Measurements from ENCODE around the gene RNU7-1. TPM values are rescaled to one million over a fixed set of nuclear protein-coding genes. Genes with fewer than 3 reads are reported as not detected.
A peak's percentile ranks its signal among the peaks of the same experiment; 100 is the strongest.

RNU7-1 gene
- total RNA-seq, 1 donor from 2014 or later = not detected

- peaks cover 17% of the 10 kb centered on the region for H3K4me1 Mint-ChIP-seq (ENCODE audit: low read depth)
- no peak for DNase-seq (ENCODE audit: low spot score, unreplicated experiment)
- no peaks in the 10 kb centered on the region for H3K27me3 Mint-ChIP-seq
- H3K36me3 Mint-ChIP-seq (ENCODE audit: insufficient read depth) = peaks cover 32% of the 10 kb centered on the region
- no peak overlapping the region for H3K4me3 Mint-ChIP-seq (ENCODE audit: low read depth)
- no peaks in the 10 kb centered on the region for H3K9me3 Mint-ChIP-seq (ENCODE audit: low read depth)
- TF ChIP-seq CTCF (IDR thresholded peaks at IDR 0.05; ENCODE audit: unreplicated experiment) = no peak
- peak overlapping the region; percentile 83 for H3K27ac Mint-ChIP-seq
Observed at GRCh38 chr12:6980075-6980474, 36.5 kb downstream of the RNU7-1 start.

GRCh38 chr12:6980740-6981139 lies 37.1 kb downstream of the RNU7-1 start:
- Mint-ChIP-seq H3K36me3 (ENCODE audit: insufficient read depth) (peaks cover 30% of the 10 kb centered on the region), H3K9me3 (ENCODE audit: low read depth) (no peaks in the 10 kb centered on the region), H3K27me3 (no peaks in the 10 kb centered on the region), H3K4me1 (ENCODE audit: low read depth) (peaks cover 17% of the 10 kb centered on the region), H3K4me3 (ENCODE audit: low read depth) (no peak overlapping the region), H3K27ac (peak overlapping the region; percentile 95)
- TF ChIP-seq CTCF (IDR thresholded peaks at IDR 0.05; ENCODE audit: unreplicated experiment) = no peak
- no peak for DNase-seq (ENCODE audit: low spot score, unreplicated experiment)

- no peak for TF ChIP-seq CTCF (IDR thresholded peaks at IDR 0.05; ENCODE audit: unreplicated experiment)
- H3K9me3 Mint-ChIP-seq (ENCODE audit: low read depth) = no peaks in the 10 kb centered on the region
- H3K4me3 Mint-ChIP-seq (ENCODE audit: low read depth) = peak overlapping the region; percentile 19
- peak overlapping the region; percentile 95 for H3K27ac Mint-ChIP-seq
- peaks cover 17% of the 10 kb centered on the region for H3K4me1 Mint-ChIP-seq (ENCODE audit: low read depth)
- DNase-seq (ENCODE audit: low spot score, unreplicated experiment) = no peak
- H3K27me3 Mint-ChIP-seq = no peaks in the 10 kb centered on the region
- peaks cover 26% of the 10 kb centered on the region for H3K36me3 Mint-ChIP-seq (ENCODE audit: insufficient read depth)
Observed at GRCh38 chr12:6981152-6982052, 37.8 kb downstream of the RNU7-1 start.

- Mint-ChIP-seq H3K36me3 (ENCODE audit: insufficient read depth) (peaks cover 19% of the 10 kb centered on the region), H3K4me3 (ENCODE audit: low read depth) (no peak overlapping the region), H3K9me3 (ENCODE audit: low read depth) (no peaks in the 10 kb centered on the region), H3K27me3 (no peaks in the 10 kb centered on the region), H3K27ac (peak overlapping the region; percentile 95), H3K4me1 (ENCODE audit: low read depth) (peaks cover 17% of the 10 kb centered on the region)
- no peak for TF ChIP-seq CTCF (IDR thresholded peaks at IDR 0.05; ENCODE audit: unreplicated experiment)
- no peak for DNase-seq (ENCODE audit: low spot score, unreplicated experiment)
Observed at GRCh38 chr12:6982532-6982931, 38.9 kb downstream of the RNU7-1 start.

- no peaks in the 10 kb centered on the region for H3K9me3 Mint-ChIP-seq (ENCODE audit: low read depth)
- DNase-seq (ENCODE audit: low spot score, unreplicated experiment) = no peak
- no peak for TF ChIP-seq CTCF (IDR thresholded peaks at IDR 0.05; ENCODE audit: unreplicated experiment)
- peaks cover 3% of the 10 kb centered on the region for H3K4me1 Mint-ChIP-seq (ENCODE audit: low read depth)
- no peak overlapping the region for H3K4me3 Mint-ChIP-seq (ENCODE audit: low read depth)
- peak overlapping the region; percentile 67 for H3K27ac Mint-ChIP-seq
- peaks cover 14% of the 10 kb centered on the region for H3K36me3 Mint-ChIP-seq (ENCODE audit: insufficient read depth)
- no peaks in the 10 kb centered on the region for H3K27me3 Mint-ChIP-seq
Observed at GRCh38 chr12:6987956-6988553, 44.4 kb downstream of the RNU7-1 start.

Small RNA genes within 50 kb of the gene (microRNA-seq; reads per million reads assigned to microRNA genes)
- gene MIR141 (ENCODE audit: borderline number of aligned reads, unreplicated experiment) (10,267 reads per million, percentile 93 among the genes with 10 or more reads in this experiment), gene MIR200C (ENCODE audit: borderline number of aligned reads, unreplicated experiment) (74,537 reads per million, percentile 99 among the genes with 10 or more reads in this experiment)

Other genes starting within 250 kb of the RNU7-1 start
- 2.0 and 2.4 TPM in 2 replicates for gene PIANP, start 243.0 kb upstream of the RNU7-1 start, total RNA-seq
- 42.6 and 45.5 TPM in 2 replicates for gene COPS7A, start 219.8 kb upstream of the RNU7-1 start, total RNA-seq
- 281 and 305 TPM in 2 replicates for gene MLF2, start 190.7 kb upstream of the RNU7-1 start, total RNA-seq
- gene PTMS, start 177.5 kb upstream of the RNU7-1 start, total RNA-seq = 414 and 480 TPM in 2 replicates
- 2.2 and 2.5 TPM in 2 replicates for gene LAG3, start 171.3 kb upstream of the RNU7-1 start, total RNA-seq
- 1.5 and 2.1 TPM in 2 replicates for gene CD4, start 154.3 kb upstream of the RNU7-1 start, total RNA-seq
- 5.5 and 6.3 TPM in 2 replicates for gene GPR162, start 122.0 kb upstream of the RNU7-1 start, total RNA-seq
- 30.6 TPM in 2 replicates for gene P3H3, start 115.4 kb upstream of the RNU7-1 start, total RNA-seq
- gene GNB3, start 102.9 kb upstream of the RNU7-1 start, total RNA-seq = 5.6 and 7.0 TPM in 2 replicates
- 36.1 and 40.6 TPM in 2 replicates for gene CDCA3, start 92.5 kb upstream of the RNU7-1 start, total RNA-seq
- 183 and 185 TPM in 2 replicates for gene USP5, start 91.7 kb upstream of the RNU7-1 start, total RNA-seq
- gene TPI1, start 76.3 kb upstream of the RNU7-1 start, total RNA-seq = 498 and 505 TPM in 2 replicates
- 11.7 and 15.7 TPM in 2 replicates for gene SPSB2, start 70.5 kb upstream of the RNU7-1 start, total RNA-seq
- 20.7 and 21.5 TPM in 2 replicates for gene LRRC23, start 39.0 kb upstream of the RNU7-1 start, total RNA-seq
- gene ENO2, start 29.2 kb upstream of the RNU7-1 start, total RNA-seq = 77.9 and 79.0 TPM in 2 replicates
- gene ATN1, start 15.9 kb upstream of the RNU7-1 start, total RNA-seq = 226 and 250 TPM in 2 replicates
- 268 and 277 TPM in 2 replicates for gene C12orf57, start 206 bp downstream of the RNU7-1 start, total RNA-seq
- 65.4 and 70.2 TPM in 2 replicates for gene PTPN6, start 7.5 kb downstream of the RNU7-1 start, total RNA-seq
- gene PHB2, start 26.8 kb downstream of the RNU7-1 start, total RNA-seq = 339 and 353 TPM in 2 replicates
- 67.9 and 73.1 TPM in 2 replicates for gene EMG1, start 27.1 kb downstream of the RNU7-1 start, total RNA-seq
- 77.9 and 81.8 TPM in 2 replicates for gene LPCAT3, start 74.7 kb downstream of the RNU7-1 start, total RNA-seq
- gene C1S, start 116.9 kb downstream of the RNU7-1 start, total RNA-seq = 4.1 and 4.8 TPM in 2 replicates
- gene C1R, start 148.6 kb downstream of the RNU7-1 start, total RNA-seq = 10.2 and 10.3 TPM in 2 replicates
- 95.9 and 105 TPM in 2 replicates for gene C1RL, start 165.4 kb downstream of the RNU7-1 start, total RNA-seq
- 5.8 and 7.6 TPM in 2 replicates for gene RBP5, start 185.1 kb downstream of the RNU7-1 start, total RNA-seq
- gene CLSTN3, start 186.6 kb downstream of the RNU7-1 start, total RNA-seq = 202 and 204 TPM in 2 replicates
- 62.3 and 65.4 TPM in 2 replicates for gene PEX5, start 245.9 kb downstream of the RNU7-1 start, total RNA-seq

All from progenitor cell of endocrine pancreas (in vitro differentiated cells).